Loucy (cell line): ENCODE measurements around the gene CSNK1G2.

Source experiments
- H2AFZ ChIP-seq: fragments of 200-600 bp; sonication (generic); 2 replicates; pipeline ENCODE4 v1.6.0; 2016; ENCODE audit warnings: antibody characterized with exemption, mild to moderate bottlenecking, low read length, moderate library complexity
- H3F3A ChIP-seq: fragments of 200-600 bp; 2 replicates; pipeline ENCODE4 v1.6.0; 2016; ENCODE audit warnings: antibody characterized with exemption, low read depth, mild to moderate bottlenecking
- H3K27me3 ChIP-seq: fragments of 200-600 bp; sonication (generic); 2 replicates; pipeline ENCODE4 v1.6.1; 2014; ENCODE audit warnings: low read length, mild to moderate bottlenecking; ENCODE audit not compliant: insufficient read depth, poor library complexity, severe bottlenecking
- H3K36me3 ChIP-seq: fragments of 200-600 bp; sonication (generic); 2 replicates; pipeline ENCODE4 v1.6.1; 2016; ENCODE audit warnings: low read length; ENCODE audit not compliant: insufficient read depth
- H3K4me1 ChIP-seq: fragments of 200-600 bp; sonication (generic); 2 replicates; pipeline ENCODE4 v1.5.1; 2014; ENCODE audit warnings: low read length, mild to moderate bottlenecking; ENCODE audit not compliant: insufficient read depth, poor library complexity, severe bottlenecking
- H3K4me2 ChIP-seq: fragments of 200-600 bp; sonication (generic); 2 replicates; pipeline ENCODE4 v1.6.0; 2014; ENCODE audit warnings: antibody characterized with exemption, low read length, low read depth, mild to moderate bottlenecking; ENCODE audit not compliant: poor library complexity, severe bottlenecking
- H3K4me3 ChIP-seq: fragments of 200-600 bp; sonication (generic); 2 replicates; pipeline ENCODE4 v1.5.1; 2014; ENCODE audit warnings: low read length, mild to moderate bottlenecking, mixed read lengths; ENCODE audit not compliant: poor library complexity, severe bottlenecking
- H3K79me2 ChIP-seq: fragments of 200-600 bp; sonication (generic); 2 replicates; pipeline ENCODE4 v1.6.1; 2014; ENCODE audit warnings: low read length; ENCODE audit not compliant: insufficient read depth
- H3K9ac ChIP-seq: fragments of 200-600 bp; sonication (generic); 2 replicates; pipeline ENCODE4 v1.6.0; 2014; ENCODE audit warnings: mild to moderate bottlenecking, low read depth, low read length, moderate library complexity; ENCODE audit not compliant: poor library complexity, severe bottlenecking
- H3K9me2 ChIP-seq: fragments of 200-600 bp; sonication (generic); replicated peaks from 2 replicates; pipeline ENCODE4 v1.6.1; 2016; ENCODE audit warnings: low read depth, low read length, mixed read lengths
- H3K9me3 ChIP-seq: fragments of 200-600 bp; sonication (generic); 2 replicates; pipeline ENCODE4 v1.6.1; 2014; ENCODE audit warnings: mild to moderate bottlenecking, antibody characterized with exemption, low read length, low read depth; ENCODE audit not compliant: insufficient read depth
- H4K20me1 ChIP-seq: fragments of 200-600 bp; sonication (generic); 2 replicates; pipeline ENCODE4 v1.6.0; 2014; ENCODE audit warnings: antibody characterized with exemption, low read length, mild to moderate bottlenecking; ENCODE audit not compliant: insufficient read depth, poor library complexity, severe bottlenecking
- CTCF ChIP-seq: fragments of 200-600 bp; sonication (generic); conservative IDR thresholded peaks from 2 replicates; pipeline ENCODE4 v1.5.1; 2014; ENCODE audit warnings: mild to moderate bottlenecking, antibody characterized with exemption, low read length
- EZH2phosphoT487 ChIP-seq: fragments of 200-600 bp; IDR thresholded peaks from 2 replicates; pipeline ENCODE4 v1.6.1; 2018; ENCODE audit warnings: antibody characterized with exemption, mild to moderate bottlenecking, moderate library complexity, borderline replicate concordance

The CSNK1G2 gene

GRCh38 chr19:1910177-1910576 lies 30.8 kb upstream of the CSNK1G2 start:
- H2AFZ ChIP-seq: no peak overlapping the region
- H3K4me3 ChIP-seq: no peak overlapping the region
- peak overlapping the region; percentile 16 for H3K4me2 ChIP-seq
- H3K27me3 ChIP-seq: no peaks in the 10 kb centered on the region
- H3K79me2 ChIP-seq: peaks cover 70% of the 10 kb centered on the region
- H3K4me1 ChIP-seq: no peaks in the 10 kb centered on the region
- no peaks in the 10 kb centered on the region for H3K9me2 ChIP-seq
- H3F3A ChIP-seq: no peaks in the 10 kb centered on the region
- H3K9me3 ChIP-seq: no peaks in the 10 kb centered on the region
- peaks cover 10% of the 10 kb centered on the region for H4K20me1 ChIP-seq
- no peak overlapping the region for H3K9ac ChIP-seq
- TF ChIP-seq EZH2phosphoT487: no peak
- H3K36me3 ChIP-seq: peaks cover 9% of the 10 kb centered on the region; the same call in 1 of the 2 replicates

DNA sequence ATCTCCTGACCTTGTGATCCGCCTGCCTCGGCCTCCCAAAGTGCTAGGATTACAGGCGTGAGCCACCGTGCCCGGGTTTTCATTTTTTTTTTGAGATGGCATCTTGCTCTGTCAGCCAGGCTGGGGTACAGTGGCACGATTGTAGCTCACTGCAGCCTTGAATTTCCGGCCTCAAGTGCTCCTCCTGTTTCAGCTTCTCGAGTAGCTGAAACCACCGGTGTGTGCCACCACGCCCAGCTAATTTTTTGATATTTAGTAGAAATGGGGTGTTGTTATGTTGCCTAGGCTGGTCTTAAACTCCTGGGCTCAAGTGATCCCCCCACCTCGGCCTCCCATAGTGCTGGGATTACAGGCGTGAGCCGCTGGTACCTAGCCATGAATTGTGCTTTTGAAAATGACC lies 29.9 kb upstream of the CSNK1G2 start:
- H3F3A ChIP-seq: no peaks in the 10 kb centered on the region
- no peak for TF ChIP-seq EZH2phosphoT487
- peaks cover 9% of the 10 kb centered on the region; the same call in 1 of the 2 replicates for H3K36me3 ChIP-seq
- H2AFZ ChIP-seq: no peak overlapping the region
- peaks cover 65% of the 10 kb centered on the region for H3K79me2 ChIP-seq
- no peaks in the 10 kb centered on the region for H3K9me2 ChIP-seq
- H4K20me1 ChIP-seq: peaks cover 10% of the 10 kb centered on the region
- no peak overlapping the region for H3K4me3 ChIP-seq
- no peaks in the 10 kb centered on the region for H3K27me3 ChIP-seq
- no peak overlapping the region for H3K9ac ChIP-seq
- no peaks in the 10 kb centered on the region for H3K9me3 ChIP-seq
- no peaks in the 10 kb centered on the region for H3K4me1 ChIP-seq
- no peak overlapping the region for H3K4me2 ChIP-seq

GRCh38 chr19:1911995-1912394 lies 29.0 kb upstream of the CSNK1G2 start:
- Histone ChIP-seq H3K27me3 (no peaks in the 10 kb centered on the region), H3K9ac (no peak overlapping the region), H2AFZ (no peak overlapping the region), H3F3A (no peaks in the 10 kb centered on the region), H3K79me2 (peaks cover 56% of the 10 kb centered on the region), H3K9me3 (no peaks in the 10 kb centered on the region), H3K4me3 (no peak overlapping the region), H3K4me2 (no peak overlapping the region), H3K4me1 (no peaks in the 10 kb centered on the region), H3K36me3 (peaks cover 9% of the 10 kb centered on the region; the same call in 1 of the 2 replicates), H3K9me2 (no peaks in the 10 kb centered on the region), H4K20me1 (peaks cover 10% of the 10 kb centered on the region)
- TF ChIP-seq CTCF (no peak), EZH2phosphoT487 (no peak)

GRCh38 chr19:1912760-1913505 lies 28.0 kb upstream of the CSNK1G2 start:
- H3K79me2 ChIP-seq: peaks cover 46% of the 10 kb centered on the region; the same call in 1 of the 2 replicates
- H3K27me3 ChIP-seq: no peaks in the 10 kb centered on the region
- no peaks in the 10 kb centered on the region for H3K4me1 ChIP-seq
- no peak overlapping the region for H3K4me2 ChIP-seq
- H3F3A ChIP-seq: no peaks in the 10 kb centered on the region
- H2AFZ ChIP-seq: no peak overlapping the region
- no peaks in the 10 kb centered on the region for H3K9me3 ChIP-seq
- H4K20me1 ChIP-seq: peaks cover 10% of the 10 kb centered on the region
- H3K9ac ChIP-seq: no peak overlapping the region
- no peak overlapping the region for H3K4me3 ChIP-seq
- no peak for TF ChIP-seq EZH2phosphoT487
- H3K36me3 ChIP-seq: peaks cover 9% of the 10 kb centered on the region; the same call in 1 of the 2 replicates
- no peaks in the 10 kb centered on the region for H3K9me2 ChIP-seq
